ENCODE results near the gene NAALADL2. TPM values are rescaled to one million over a fixed set of nuclear protein-coding genes. Genes with fewer than 3 reads are reported as not detected.
"Not testable (repeated sequence)": the region's sequence is repeated elsewhere in the genome, so short reads cannot be mapped to it uniquely, and the experiment has no call there.

Gene NAALADL2
- total and polyA plus RNA-seq, 5 donors = 1.3 to 10.7 (median 9.7) TPM

GRCh38 chr3:175430983-175431773, 572.0 kb downstream of the NAALADL2 start:
- Histone ChIP-seq H3K9me3 (ENCODE audit: control insufficient read depth, low read length) (no peaks in the 10 kb centered on the region), H3K27ac (ENCODE audit: low read length) (no peak overlapping the region), H3K27me3 (ENCODE audit: control insufficient read depth, insufficient read depth) (no peaks in the 10 kb centered on the region), H3K4me1 (ENCODE audit: control insufficient read depth, insufficient read depth, low read length) (peaks cover 2% of the 10 kb centered on the region), H3K4me3 (ENCODE audit: low read length) (no peak overlapping the region)
- DNase-seq = no peak
- intact Hi-C loops (cut with DNase I) = no loop called here
- WGBS = 54% methylated on average over 8 of the region's 8 CpGs
- ATAC-seq = no peak

- H3K27ac ChIP-seq (ENCODE audit: low read length) = no peak overlapping the region
- WGBS = 46% methylated on average over 4 of the region's 4 CpGs
- peaks cover 2% of the 10 kb centered on the region for H3K4me1 ChIP-seq (ENCODE audit: control insufficient read depth, insufficient read depth, low read length)
- H3K4me3 ChIP-seq (ENCODE audit: low read length) = no peak overlapping the region
- ATAC-seq (no peak), DNase-seq (no peak)
- intact Hi-C loops (cut with DNase I) = no loop called here
- no peaks in the 10 kb centered on the region for H3K9me3 ChIP-seq (ENCODE audit: control insufficient read depth, low read length)
- H3K27me3 ChIP-seq (ENCODE audit: control insufficient read depth, insufficient read depth) = no peaks in the 10 kb centered on the region
Observed at GRCh38 chr3:175432376-175433025, 573.4 kb downstream of the NAALADL2 start.

GRCh38 chr3:175433026-175433674, 574.0 kb downstream of the NAALADL2 start:
- WGBS = 66% methylated on average over 5 of the region's 5 CpGs
- ATAC-seq (peak in 1 of 2 donors; percentile 31), DNase-seq (no peak)
- H3K4me3 ChIP-seq (ENCODE audit: low read length) = no peak overlapping the region
- intact Hi-C loops (cut with DNase I) = no loop called here
- no peak overlapping the region for H3K27ac ChIP-seq (ENCODE audit: low read length)
- no peaks in the 10 kb centered on the region for H3K27me3 ChIP-seq (ENCODE audit: control insufficient read depth, insufficient read depth)
- H3K9me3 ChIP-seq (ENCODE audit: control insufficient read depth, low read length) = no peaks in the 10 kb centered on the region
- H3K4me1 ChIP-seq (ENCODE audit: control insufficient read depth, insufficient read depth, low read length) = peaks cover 2% of the 10 kb centered on the region

GRCh38 chr3:175434561-175434960, 575.4 kb downstream of the NAALADL2 start:
- Histone ChIP-seq H3K4me1 (ENCODE audit: control insufficient read depth, insufficient read depth, low read length) (peaks cover 2% of the 10 kb centered on the region), H3K4me3 (ENCODE audit: low read length) (no peak overlapping the region), H3K9me3 (ENCODE audit: control insufficient read depth, low read length) (no peaks in the 10 kb centered on the region), H3K27me3 (ENCODE audit: control insufficient read depth, insufficient read depth) (no peaks in the 10 kb centered on the region), H3K27ac (ENCODE audit: low read length) (no peak overlapping the region)
- ATAC-seq (no peak), DNase-seq (no peak)
- intact Hi-C loops (cut with DNase I) = no loop called here

- intact Hi-C loops (cut with DNase I) = no loop called here
Observed at GRCh38 chr3:175443682-175444081, 584.5 kb downstream of the NAALADL2 start.

GRCh38 chr3:175445741-175446140, 586.6 kb downstream of the NAALADL2 start:
- H3K9me3 ChIP-seq (ENCODE audit: control insufficient read depth, low read length) = no peaks in the 10 kb centered on the region
- H3K27ac ChIP-seq (ENCODE audit: low read length) = no peak overlapping the region
- no peaks in the 10 kb centered on the region for H3K27me3 ChIP-seq (ENCODE audit: control insufficient read depth, insufficient read depth)
- ATAC-seq = no peak
- no peak for DNase-seq
- no peak overlapping the region for H3K4me3 ChIP-seq (ENCODE audit: low read length)
- intact Hi-C loops (cut with DNase I) = no loop called here
- WGBS = 91% methylated on average over 3 of the region's 3 CpGs
- no peaks in the 10 kb centered on the region for H3K4me1 ChIP-seq (ENCODE audit: control insufficient read depth, insufficient read depth, low read length)

More at GRCh38 chr3:175443682-175444081, 584.5 kb downstream of the NAALADL2 start:
- H3K27ac ChIP-seq (ENCODE audit: low read length) = no peak overlapping the region
- WGBS = 87% methylated on average over 3 of the region's 3 CpGs
- H3K27me3 ChIP-seq (ENCODE audit: control insufficient read depth, insufficient read depth) = no peaks in the 10 kb centered on the region
- no peak overlapping the region for H3K4me3 ChIP-seq (ENCODE audit: low read length)
- DNase-seq (no peak), ATAC-seq (no peak)
- H3K9me3 ChIP-seq (ENCODE audit: control insufficient read depth, low read length) = no peaks in the 10 kb centered on the region
- no peaks in the 10 kb centered on the region for H3K4me1 ChIP-seq (ENCODE audit: control insufficient read depth, insufficient read depth, low read length)

- 82% methylated on average over 6 of the region's 6 CpGs for WGBS
- Histone ChIP-seq H3K9me3 (ENCODE audit: control insufficient read depth, low read length) (no peaks in the 10 kb centered on the region), H3K4me3 (ENCODE audit: low read length) (no peak overlapping the region), H3K27me3 (ENCODE audit: control insufficient read depth, insufficient read depth) (no peaks in the 10 kb centered on the region), H3K4me1 (ENCODE audit: control insufficient read depth, insufficient read depth, low read length) (no peaks in the 10 kb centered on the region), H3K27ac (ENCODE audit: low read length) (no peak overlapping the region)
- intact Hi-C loops (cut with DNase I) = no loop called here
- ATAC-seq = no peak
- no peak for DNase-seq
Observed at GRCh38 chr3:175447521-175447920, 588.4 kb downstream of the NAALADL2 start.

GRCh38 chr3:175453361-175453760, 594.2 kb downstream of the NAALADL2 start:
- H3K27me3 ChIP-seq (ENCODE audit: control insufficient read depth, insufficient read depth) = no peaks in the 10 kb centered on the region
- intact Hi-C loops (cut with DNase I) = no loop called here
- DNase-seq (no peak), ATAC-seq (no peak)
- no peak overlapping the region for H3K27ac ChIP-seq (ENCODE audit: low read length)
- 88% methylated on average over 3 of the region's 3 CpGs for WGBS
- no peak overlapping the region for H3K4me3 ChIP-seq (ENCODE audit: low read length)
- no peaks in the 10 kb centered on the region for H3K4me1 ChIP-seq (ENCODE audit: control insufficient read depth, insufficient read depth, low read length)
- H3K9me3 ChIP-seq (ENCODE audit: control insufficient read depth, low read length) = no peaks in the 10 kb centered on the region

- Histone ChIP-seq H3K4me1 (ENCODE audit: control insufficient read depth, insufficient read depth, low read length) (no peaks in the 10 kb centered on the region), H3K9me3 (ENCODE audit: control insufficient read depth, low read length) (no peaks in the 10 kb centered on the region), H3K27me3 (ENCODE audit: control insufficient read depth, insufficient read depth) (no peaks in the 10 kb centered on the region), H3K27ac (ENCODE audit: low read length) (no peak overlapping the region), H3K4me3 (ENCODE audit: low read length) (no peak overlapping the region)
- intact Hi-C loops (cut with DNase I) = no loop called here
- DNase-seq = no peak
- WGBS = 79% methylated on average over 2 of the region's 2 CpGs
- no peak for ATAC-seq
Observed at GRCh38 chr3:175456466-175456865, 597.3 kb downstream of the NAALADL2 start.

- no peak overlapping the region for H3K4me3 ChIP-seq (ENCODE audit: low read length)
- no peak for ATAC-seq
- no peaks in the 10 kb centered on the region for H3K27me3 ChIP-seq (ENCODE audit: control insufficient read depth, insufficient read depth)
- intact Hi-C loops (cut with DNase I) = no loop called here
- no peak for DNase-seq
- H3K4me1 ChIP-seq (ENCODE audit: control insufficient read depth, insufficient read depth, low read length) = no peaks in the 10 kb centered on the region
- H3K9me3 ChIP-seq (ENCODE audit: control insufficient read depth, low read length) = no peaks in the 10 kb centered on the region
- WGBS = 82% methylated on average over 2 of the region's 2 CpGs
- no peak overlapping the region for H3K27ac ChIP-seq (ENCODE audit: low read length)
Observed at GRCh38 chr3:175457301-175457700, 598.2 kb downstream of the NAALADL2 start.

GRCh38 chr3:175460849-175461399, 601.8 kb downstream of the NAALADL2 start:
- H3K9me3 ChIP-seq (ENCODE audit: control insufficient read depth, low read length); H3K4me1 ChIP-seq (ENCODE audit: control insufficient read depth, insufficient read depth, low read length); H3K4me3 ChIP-seq (ENCODE audit: low read length); intact Hi-C loops (cut with DNase I); ATAC-seq; H3K27ac ChIP-seq (ENCODE audit: low read length); H3K27me3 ChIP-seq (ENCODE audit: control insufficient read depth, insufficient read depth): not testable (repeated sequence)
- 84% methylated on average over 4 of the region's 4 CpGs for WGBS
- DNase-seq = peak in 1 of 3 donors; percentile 4
